GM19035 (cell line): Measurements from ENCODE around the gene RTL1.

Source experiments
- ATAC-seq: cut with Tn5 transposase; IDR thresholded peaks from one replicate; pipeline ENCODE4 v1.9.1; 2021; ENCODE audit not compliant: unreplicated experiment

The RTL1 gene

GRCh38 chr14:100882026-100882967 is 21.2 kb downstream of the RTL1 start:
- ATAC-seq: no peak

- no peak for ATAC-seq
These were observed 22.1 kb downstream of the RTL1 start for GRCh38 chr14:100881211-100882025.

- ATAC-seq: no peak
These were observed 23.0 kb downstream of the RTL1 start for GRCh38 chr14:100880271-100881101.

- ATAC-seq: no peak
These were observed 23.7 kb downstream of the RTL1 start for GRCh38 chr14:100879782-100880181.

GRCh38 chr14:100879194-100879593 is 24.3 kb downstream of the RTL1 start:
- ATAC-seq: no peak

GRCh38 chr14:100878271-100879146 is 25.0 kb downstream of the RTL1 start:
- ATAC-seq: no peak

- ATAC-seq: no peak
These were observed 27.5 kb downstream of the RTL1 start for GRCh38 chr14:100875861-100876590.

- ATAC-seq: no peak
These were observed 28.4 kb downstream of the RTL1 start for GRCh38 chr14:100875126-100875525.

- no peak for ATAC-seq
These were observed 29.0 kb downstream of the RTL1 start for GRCh38 chr14:100874411-100875091.

- no peak for ATAC-seq
These were observed 29.5 kb downstream of the RTL1 start for GRCh38 chr14:100874051-100874410.

GRCh38 chr14:100873096-100873482 is 30.4 kb downstream of the RTL1 start:
- ATAC-seq: no peak

- no peak for ATAC-seq
These were observed 31.0 kb downstream of the RTL1 start for GRCh38 chr14:100872259-100873095.

- no peak for ATAC-seq
These were observed 32.0 kb downstream of the RTL1 start for GRCh38 chr14:100871234-100872186.

GRCh38 chr14:100868621-100869370 is 34.7 kb downstream of the RTL1 start:
- ATAC-seq: no peak

- ATAC-seq: no peak
These were observed 35.7 kb downstream of the RTL1 start for GRCh38 chr14:100867631-100868315.
